ENCODE data around the gene DYRK4.

DNA sequence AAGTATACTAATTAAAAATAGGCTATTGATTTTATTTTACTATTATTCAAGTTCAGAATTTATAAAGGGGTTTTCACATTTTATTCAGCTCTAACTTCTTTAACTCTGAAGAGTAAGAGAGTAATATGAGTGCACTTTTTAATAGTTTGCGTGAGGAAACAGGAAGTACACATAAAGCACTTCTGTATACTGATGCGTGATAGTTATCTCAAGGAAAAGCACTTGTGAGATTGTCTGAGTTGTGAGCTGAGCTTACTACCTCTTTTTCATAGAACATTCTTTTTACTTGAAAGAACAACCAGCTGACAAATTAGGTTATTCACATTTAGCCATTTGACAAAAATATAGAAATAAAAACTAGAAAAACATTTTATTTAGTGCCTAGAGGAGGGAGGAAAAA lies 21.4 kb upstream of the DYRK4 start:
- TF ChIP-seq, protein P1, sequence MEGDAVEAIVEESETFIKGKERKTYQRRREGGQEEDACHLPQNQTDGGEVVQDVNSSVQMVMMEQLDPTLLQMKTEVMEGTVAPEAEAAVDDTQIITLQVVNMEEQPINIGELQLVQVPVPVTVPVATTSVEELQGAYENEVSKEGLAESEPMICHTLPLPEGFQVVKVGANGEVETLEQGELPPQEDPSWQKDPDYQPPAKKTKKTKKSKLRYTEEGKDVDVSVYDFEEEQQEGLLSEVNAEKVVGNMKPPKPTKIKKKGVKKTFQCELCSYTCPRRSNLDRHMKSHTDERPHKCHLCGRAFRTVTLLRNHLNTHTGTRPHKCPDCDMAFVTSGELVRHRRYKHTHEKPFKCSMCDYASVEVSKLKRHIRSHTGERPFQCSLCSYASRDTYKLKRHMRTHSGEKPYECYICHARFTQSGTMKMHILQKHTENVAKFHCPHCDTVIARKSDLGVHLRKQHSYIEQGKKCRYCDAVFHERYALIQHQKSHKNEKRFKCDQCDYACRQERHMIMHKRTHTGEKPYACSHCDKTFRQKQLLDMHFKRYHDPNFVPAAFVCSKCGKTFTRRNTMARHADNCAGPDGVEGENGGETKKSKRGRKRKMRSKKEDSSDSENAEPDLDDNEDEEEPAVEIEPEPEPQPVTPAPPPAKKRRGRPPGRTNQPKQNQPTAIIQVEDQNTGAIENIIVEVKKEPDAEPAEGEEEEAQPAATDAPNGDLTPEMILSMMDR (conservative IDR thresholded peaks at IDR 0.05 in 1 of 2, IDR thresholded peaks at IDR 0.05 in 1 of 2; ENCODE audit: low read depth in 1 of 2, low read length in 2 of 2): no peak
- no peak for TF ChIP-seq EZH2 (IDR thresholded peaks at IDR 0.05; ENCODE audit: low read length, missing control alignments)
